Activated CD4-positive, alpha-beta memory T cell treated with anti-CD3 and anti-CD28 coated beads, Interleukin-2, amount 10 ng/mL, durations not matched to agents 7 days and 5 days (primary cell): ENCODE measurements around the gene ZNF268. TPM values are rescaled to one million over a fixed set of nuclear protein-coding genes. Genes with fewer than 3 reads are reported as not detected.
"Not testable (repeated sequence)": the region's sequence is repeated elsewhere in the genome, so short reads cannot be mapped to it uniquely, and the experiment has no call there.

Experiments used
- CTCF ChIA-PET: fragments of 350-600 bp; sonication (Branson Sonifier 250); formaldehyde crosslinking; loops from one replicate; lab custom pipeline; 2021; ENCODE audit warnings: antibody characterized with exemption, inconsistent platforms; lab: Charles Lee
- POLR2A ChIA-PET: fragments of 350-600 bp; sonication (Branson Sonifier 250); formaldehyde crosslinking; loops from one replicate; lab custom pipeline; 2021; ENCODE audit warnings: antibody characterized with exemption; lab: Charles Lee
- DNase-seq: peaks from one replicate; pipeline ENCODE4 v3.0.0-alpha.2; 2020
- H3K27ac Mint-ChIP-seq: one replicate; pipeline ENCODE4 v1.8.0; 2021; ENCODE audit warnings: mild to moderate bottlenecking, mixed read lengths
- H3K27me3 Mint-ChIP-seq: one replicate; pipeline ENCODE4 v1.8.0; 2021; ENCODE audit warnings: mixed read lengths
- H3K36me3 Mint-ChIP-seq: one replicate; pipeline ENCODE4 v1.8.0; 2021; ENCODE audit warnings: low read depth, mixed read lengths
- H3K4me1 Mint-ChIP-seq: one replicate; pipeline ENCODE4 v1.8.0; 2021; ENCODE audit warnings: mixed read lengths
- H3K4me3 Mint-ChIP-seq: one replicate; pipeline ENCODE4 v1.8.0; 2021; ENCODE audit warnings: mild to moderate bottlenecking, mixed read lengths
- H3K9me3 Mint-ChIP-seq: one replicate; pipeline ENCODE4 v1.8.0; 2021; ENCODE audit warnings: mixed read lengths
- total RNA-seq, 2 experiments: library from RNA; stranded (reverse); gene quantifications; one replicate each; pipeline ENCODE4 v1.2.3, GENCODE V29; 2021

Gene ZNF268
- total RNA-seq, 2 experiments from 2014 or later: 15.8 to 18.4 TPM

GRCh38 chr12:133233993-133234564 is 52.8 kb downstream of the ZNF268 start:
- peaks cover 9% of the 10 kb centered on the region for H3K36me3 Mint-ChIP-seq
- peaks cover 39% of the 10 kb centered on the region for H3K9me3 Mint-ChIP-seq
- no peaks in the 10 kb centered on the region for H3K27me3 Mint-ChIP-seq
- H3K4me1 Mint-ChIP-seq: no peaks in the 10 kb centered on the region
- ChIA-PET CTCF (no interaction called here), POLR2A (no interaction called here)
- no peak overlapping the region for H3K4me3 Mint-ChIP-seq
- H3K27ac Mint-ChIP-seq: no peak overlapping the region
- DNase-seq: no peak

GRCh38 chr12:133234971-133235370 is 53.7 kb downstream of the ZNF268 start:
- Mint-ChIP-seq H3K27me3 (no peaks in the 10 kb centered on the region), H3K36me3 (peaks cover 9% of the 10 kb centered on the region), H3K9me3 (peaks cover 36% of the 10 kb centered on the region), H3K4me3 (no peak overlapping the region), H3K27ac (no peak overlapping the region), H3K4me1 (no peaks in the 10 kb centered on the region)
- no peak for DNase-seq
- POLR2A ChIA-PET: no interaction called here
- CTCF ChIA-PET: no interaction called here

- H3K9me3 Mint-ChIP-seq: peaks cover 33% of the 10 kb centered on the region
- no peaks in the 10 kb centered on the region for H3K4me1 Mint-ChIP-seq
- H3K27ac Mint-ChIP-seq: no peak within 1 kb of the TSS
- POLR2A ChIA-PET: no interaction called here
- peaks cover 9% of the 10 kb centered on the region for H3K36me3 Mint-ChIP-seq
- CTCF ChIA-PET: no interaction called here
- H3K4me3 Mint-ChIP-seq: no peak within 1 kb of the TSS
- DNase-seq: no peak
- H3K27me3 Mint-ChIP-seq: no peaks in the 10 kb centered on the region
These were observed 54.3 kb downstream of the ZNF268 start, which contains the start of gene ANHX for GRCh38 chr12:133235401-133236112. Gene ANHX (minus strand): TSS chr12:133235877. CDS start chr12:133234356, 1,521 bp downstream.

GRCh38 chr12:133236144-133236543 is 54.8 kb downstream of the ZNF268 start:
- ChIA-PET CTCF (no interaction called here), POLR2A (no interaction called here)
- peaks cover 9% of the 10 kb centered on the region for H3K36me3 Mint-ChIP-seq
- no peak for DNase-seq
- H3K4me3 Mint-ChIP-seq: no peak overlapping the region
- H3K27me3 Mint-ChIP-seq: no peaks in the 10 kb centered on the region
- H3K9me3 Mint-ChIP-seq: peaks cover 39% of the 10 kb centered on the region
- no peaks in the 10 kb centered on the region for H3K4me1 Mint-ChIP-seq
- H3K27ac Mint-ChIP-seq: no peak overlapping the region

DNA sequence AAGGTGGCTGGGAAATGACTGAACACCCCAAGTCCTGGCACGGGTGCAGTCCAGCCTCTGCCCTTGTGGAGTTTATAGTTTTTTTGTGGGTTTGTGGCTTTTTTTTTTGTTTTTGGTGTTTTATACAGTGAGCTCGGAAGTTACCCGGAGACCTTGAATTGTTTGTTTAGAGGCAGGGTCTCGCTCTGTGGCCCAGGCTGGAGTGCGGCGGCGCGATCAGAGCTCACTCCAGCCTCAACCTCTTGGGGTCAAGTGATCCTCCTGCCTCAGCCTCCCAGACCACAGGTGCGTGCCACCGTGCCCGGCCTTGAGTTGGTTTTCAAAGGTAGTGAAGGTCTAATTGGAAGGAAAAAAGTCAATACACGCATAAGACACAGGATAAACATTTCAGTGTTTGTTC is 55.3 kb downstream of the ZNF268 start:
- Mint-ChIP-seq H3K36me3 (peaks cover 11% of the 10 kb centered on the region), H3K27me3 (no peaks in the 10 kb centered on the region), H3K27ac (no peak overlapping the region), H3K4me3 (no peak overlapping the region), H3K9me3 (peaks cover 40% of the 10 kb centered on the region), H3K4me1 (no peaks in the 10 kb centered on the region)
- POLR2A ChIA-PET: no interaction called here
- CTCF ChIA-PET: no interaction called here
- DNase-seq: no peak

GRCh38 chr12:133251732-133252131 is 70.4 kb downstream of the ZNF268 start:
- Mint-ChIP-seq H3K36me3 (peaks cover 2% of the 10 kb centered on the region), H3K9me3 (peaks cover 49% of the 10 kb centered on the region), H3K27ac (no peak overlapping the region), H3K4me3 (no peak overlapping the region), H3K27me3 (no peaks in the 10 kb centered on the region), H3K4me1 (no peaks in the 10 kb centered on the region)
- ChIA-PET POLR2A (no interaction called here), CTCF (no interaction called here)
- DNase-seq: no peak

DNA sequence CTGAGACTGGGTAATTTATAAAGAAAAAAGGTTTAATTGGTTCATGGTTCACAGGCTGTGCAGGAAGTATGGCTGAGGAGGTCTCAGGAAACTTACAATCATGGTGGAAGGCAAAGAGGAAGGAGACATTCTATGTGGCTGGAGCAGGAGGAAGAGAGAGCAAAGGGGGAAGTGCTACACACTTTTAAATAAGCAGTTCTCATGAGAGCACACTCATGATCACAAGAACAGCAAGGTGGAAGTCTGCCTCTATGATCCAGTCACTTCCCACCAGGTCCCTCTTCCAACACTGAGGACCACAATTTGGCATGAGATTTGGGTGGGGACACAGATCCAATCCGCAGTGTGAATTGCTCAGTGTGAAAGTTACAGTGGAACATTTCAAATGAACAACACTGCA is 74.5 kb downstream of the ZNF268 start:
- H3K4me3 Mint-ChIP-seq, H3K27me3 Mint-ChIP-seq, H3K27ac Mint-ChIP-seq, H3K4me1 Mint-ChIP-seq, H3K36me3 Mint-ChIP-seq, DNase-seq, CTCF ChIA-PET, POLR2A ChIA-PET: not testable (repeated sequence)
- peaks cover 35% of the 10 kb centered on the region for H3K9me3 Mint-ChIP-seq

GRCh38 chr12:133256321-133256720 is 75.0 kb downstream of the ZNF268 start:
- Mint-ChIP-seq H3K27me3 (no peaks in the 10 kb centered on the region), H3K27ac (no peak overlapping the region), H3K9me3 (peaks cover 34% of the 10 kb centered on the region), H3K4me1 (no peaks in the 10 kb centered on the region), H3K36me3 (no peaks in the 10 kb centered on the region), H3K4me3 (no peak overlapping the region)
- ChIA-PET POLR2A (no interaction called here), CTCF (no interaction called here)
- DNase-seq: no peak

GRCh38 chr12:133264173-133264572 is 82.9 kb downstream of the ZNF268 start:
- no peak overlapping the region for H3K27ac Mint-ChIP-seq
- H3K4me3 Mint-ChIP-seq: no peak overlapping the region
- no peak for DNase-seq
- no peaks in the 10 kb centered on the region for H3K27me3 Mint-ChIP-seq
- ChIA-PET POLR2A (no interaction called here), CTCF (no interaction called here)
- H3K4me1 Mint-ChIP-seq: no peaks in the 10 kb centered on the region
- H3K9me3 Mint-ChIP-seq: peaks cover 3% of the 10 kb centered on the region
- no peaks in the 10 kb centered on the region for H3K36me3 Mint-ChIP-seq

Other genes starting within 250 kb of the ZNF268 start
- 1 to 10 TPM; 7.2 to 7.9 TPM for gene ZNF605, start 225.2 kb upstream of the ZNF268 start, total RNA-seq
- gene ZNF26, start 195.1 kb upstream of the ZNF268 start, total RNA-seq: 10 to 100 TPM; 15.2 to 15.5 TPM
- gene ZNF84, start 144.0 kb upstream of the ZNF268 start, total RNA-seq: 10 to 100 TPM; 17.4 to 17.5 TPM
- 10 to 100 TPM; 15.8 to 18.8 TPM for gene ZNF140, start 100.6 kb upstream of the ZNF268 start, total RNA-seq
- gene ZNF891, start 51.2 kb upstream of the ZNF268 start, total RNA-seq: 1 to 10 TPM; 1.6 TPM
- gene ZNF10, start 50.9 kb upstream of the ZNF268 start, total RNA-seq: 1 to 10 TPM; 4.7 to 4.8 TPM
- gene ANHX, start 54.4 kb downstream of the ZNF268 start, total RNA-seq: not detected